NCI-H526 (cell line): ENCODE results near the gene NCOA4.
A peak's percentile ranks its signal among the peaks of the same experiment; 100 is the strongest.
"Not testable (repeated sequence)": the region's sequence is repeated elsewhere in the genome, so short reads cannot be mapped to it uniquely, and the experiment has no call there.

Experiments
- DNase-seq, 2 experiments: peaks; one replicate each; lab custom pipeline; 2025; lab: John Stamatoyannopoulos, UW

The NCOA4 gene

GRCh38 chr10:45983538-45984186 lies 46.8 kb downstream of the NCOA4 start:
- peak; percentile 9 to 18 for DNase-seq

- not testable (repeated sequence) for DNase-seq
Measured at GRCh38 chr10:45981367-45981766, 49.1 kb downstream of the NCOA4 start.

- DNase-seq = not testable (repeated sequence)
Measured at GRCh38 chr10:45978554-45978953, 51.9 kb downstream of the NCOA4 start.

GRCh38 chr10:45974041-45974440 lies 56.4 kb downstream of the NCOA4 start:
- not testable (repeated sequence) for DNase-seq

GRCh38 chr10:45972813-45973169 lies 57.6 kb downstream of the NCOA4 start:
- DNase-seq = not testable (repeated sequence)

- peak; percentile 55 to 79 for DNase-seq
Measured at GRCh38 chr10:45972106-45972812, 58.2 kb downstream of the NCOA4 start, which contains the start of gene TIMM23. TSS of gene TIMM23 (plus strand) at chr10:45972489. CDS start at chr10:45972625, 136 bp downstream.

GRCh38 chr10:45971742-45972105 lies 58.7 kb downstream of the NCOA4 start:
- DNase-seq = not testable (repeated sequence)

- not testable (repeated sequence) for DNase-seq
Measured at GRCh38 chr10:45971019-45971418, 59.4 kb downstream of the NCOA4 start.

- not testable (repeated sequence) for DNase-seq
Measured at GRCh38 chr10:45962686-45963452, 67.6 kb downstream of the NCOA4 start.

GRCh38 chr10:45957928-45958327 lies 72.5 kb downstream of the NCOA4 start:
- not testable (repeated sequence) for DNase-seq

GRCh38 chr10:45956634-45957033 lies 73.8 kb downstream of the NCOA4 start:
- DNase-seq = not testable (repeated sequence)
